Heart left ventricle (tissue), 13 donors: ENCODE measurements around the gene BIN1.

Source experiments
- POLR2A ChIP-seq, 2 donors: fragments of 450-650 bp; IDR thresholded peaks; one replicate each; pipeline ENCODE4 v1.6.1; 2017; ENCODE audit warnings: antibody characterized with exemption in 2 of 2, mild to moderate bottlenecking in 2 of 2, moderate library complexity in 2 of 2
- TF ChIP-seq, protein P1 (sequence below), 12 donors: fragments of 200-600 bp; sonication (generic) in 4 of 12; IDR thresholded peaks; one replicate each; pipeline versions ENCODE4 v1.5.0 to v1.8.0; 2018 to 2022; ENCODE audit warnings: antibody characterized with exemption in 12 of 12, mild to moderate bottlenecking in 5 of 12
- donor health status: ischemic (EF 13 %, LVEDD 7.1; RV severe dilation, severe dysfunction).
- donor health status: DM: no; HTN: yes; CAD: no.
- donor health status: DM: no; HTN: no; CAD: no.
- donor health status: ischemic (EF 25% LVEDD 6.9; RV normal size, moderate dysfunction).
- donor health status: ischemic (EF 25% LVEDD 5.7; RV mildly dilated, moderate dysfunction).
- donor health status: ischemic (EF 35%, LVEDD 5.7; RV mildly dilated, moderate dysfunction).
- donor health status: nonischemic (EF 11% LVEDD 7.7; RV severe dilation, severe dysfunction).
- donor health status: DM: yes; HTN: yes; CAD: no.
- donor health status: PGD.
- donor health status: ischemic (EF 29% LVEDD 5.4; RV normal size, mild dysfunction).
- donor health status: nonischemic (EF 23%, LVEDD 6.1; RV moderate dilation, normal function).

DNA sequence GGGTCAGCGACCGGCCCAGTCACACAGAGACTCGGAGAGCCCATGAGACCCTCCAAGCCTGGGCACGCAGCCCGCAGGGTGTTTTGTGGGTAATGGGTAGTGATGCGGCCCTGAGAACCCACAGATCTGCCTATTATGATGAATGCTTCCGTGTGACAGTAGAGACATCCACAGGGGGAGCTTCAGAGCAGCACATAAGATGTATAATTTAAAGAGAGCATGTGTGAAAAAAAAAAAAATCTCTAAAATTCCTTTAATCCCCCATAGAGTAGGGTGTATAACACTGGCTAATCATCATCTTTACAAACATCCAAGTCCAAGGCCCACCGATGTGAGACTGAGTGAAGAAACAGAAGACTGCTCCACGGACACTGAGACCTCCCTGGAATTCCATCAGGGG, 34.6 kb downstream of the BIN1 start:
- TF ChIP-seq, protein P1, sequence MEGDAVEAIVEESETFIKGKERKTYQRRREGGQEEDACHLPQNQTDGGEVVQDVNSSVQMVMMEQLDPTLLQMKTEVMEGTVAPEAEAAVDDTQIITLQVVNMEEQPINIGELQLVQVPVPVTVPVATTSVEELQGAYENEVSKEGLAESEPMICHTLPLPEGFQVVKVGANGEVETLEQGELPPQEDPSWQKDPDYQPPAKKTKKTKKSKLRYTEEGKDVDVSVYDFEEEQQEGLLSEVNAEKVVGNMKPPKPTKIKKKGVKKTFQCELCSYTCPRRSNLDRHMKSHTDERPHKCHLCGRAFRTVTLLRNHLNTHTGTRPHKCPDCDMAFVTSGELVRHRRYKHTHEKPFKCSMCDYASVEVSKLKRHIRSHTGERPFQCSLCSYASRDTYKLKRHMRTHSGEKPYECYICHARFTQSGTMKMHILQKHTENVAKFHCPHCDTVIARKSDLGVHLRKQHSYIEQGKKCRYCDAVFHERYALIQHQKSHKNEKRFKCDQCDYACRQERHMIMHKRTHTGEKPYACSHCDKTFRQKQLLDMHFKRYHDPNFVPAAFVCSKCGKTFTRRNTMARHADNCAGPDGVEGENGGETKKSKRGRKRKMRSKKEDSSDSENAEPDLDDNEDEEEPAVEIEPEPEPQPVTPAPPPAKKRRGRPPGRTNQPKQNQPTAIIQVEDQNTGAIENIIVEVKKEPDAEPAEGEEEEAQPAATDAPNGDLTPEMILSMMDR (IDR thresholded peaks at IDR 0.05): no peak
- no peak for TF ChIP-seq POLR2A (IDR thresholded peaks at IDR 0.05)
